ENCODE measurements around the gene SYCE1L.
"Not testable (repeated sequence)": the region's sequence is repeated elsewhere in the genome, so short reads cannot be mapped to it uniquely, and the experiment has no call there.

Gene SYCE1L

DNA sequence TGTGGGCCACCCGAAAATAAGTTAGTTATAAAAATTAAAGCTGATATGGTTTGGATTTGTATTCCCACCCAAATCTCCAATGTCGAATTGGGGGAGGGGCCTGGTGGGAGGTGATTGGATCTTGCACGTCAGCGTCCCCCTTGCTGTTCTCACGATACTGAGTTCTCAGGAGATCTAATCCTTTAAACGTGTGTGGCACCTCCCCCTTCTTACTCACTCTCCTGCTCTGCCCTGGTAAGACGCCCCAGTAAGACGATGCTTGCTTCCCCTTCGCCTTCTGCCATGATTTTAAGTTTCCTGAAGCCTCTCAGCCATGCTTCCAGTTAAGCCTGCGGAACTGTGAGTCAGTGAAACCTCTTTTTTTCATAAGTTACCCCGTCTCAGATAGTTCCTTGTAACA, 35.4 kb downstream of the SYCE1L start:
- H2AFZ ChIP-seq (ENCODE audit: low read length): no peak overlapping the region
- TF ChIP-seq EZH2phosphoT487 (IDR thresholded peaks at IDR 0.05; ENCODE audit: borderline replicate concordance): no peak
- TF ChIP-seq, protein P1, sequence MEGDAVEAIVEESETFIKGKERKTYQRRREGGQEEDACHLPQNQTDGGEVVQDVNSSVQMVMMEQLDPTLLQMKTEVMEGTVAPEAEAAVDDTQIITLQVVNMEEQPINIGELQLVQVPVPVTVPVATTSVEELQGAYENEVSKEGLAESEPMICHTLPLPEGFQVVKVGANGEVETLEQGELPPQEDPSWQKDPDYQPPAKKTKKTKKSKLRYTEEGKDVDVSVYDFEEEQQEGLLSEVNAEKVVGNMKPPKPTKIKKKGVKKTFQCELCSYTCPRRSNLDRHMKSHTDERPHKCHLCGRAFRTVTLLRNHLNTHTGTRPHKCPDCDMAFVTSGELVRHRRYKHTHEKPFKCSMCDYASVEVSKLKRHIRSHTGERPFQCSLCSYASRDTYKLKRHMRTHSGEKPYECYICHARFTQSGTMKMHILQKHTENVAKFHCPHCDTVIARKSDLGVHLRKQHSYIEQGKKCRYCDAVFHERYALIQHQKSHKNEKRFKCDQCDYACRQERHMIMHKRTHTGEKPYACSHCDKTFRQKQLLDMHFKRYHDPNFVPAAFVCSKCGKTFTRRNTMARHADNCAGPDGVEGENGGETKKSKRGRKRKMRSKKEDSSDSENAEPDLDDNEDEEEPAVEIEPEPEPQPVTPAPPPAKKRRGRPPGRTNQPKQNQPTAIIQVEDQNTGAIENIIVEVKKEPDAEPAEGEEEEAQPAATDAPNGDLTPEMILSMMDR (conservative IDR thresholded peaks at IDR 0.05; ENCODE audit: low read length): no peak
- H3K9me2 ChIP-seq (replicated peaks; ENCODE audit: low read depth, low read length): no peaks in the 10 kb centered on the region
- H3K9ac ChIP-seq (ENCODE audit: low read depth, low read length, poor library complexity, severe bottlenecking): no peak overlapping the region
- H3F3A ChIP-seq (ENCODE audit: low read depth): no peaks in the 10 kb centered on the region
- H3K4me3 ChIP-seq (ENCODE audit: low read length, poor library complexity, severe bottlenecking): no peak overlapping the region
- no peaks in the 10 kb centered on the region for H3K79me2 ChIP-seq (ENCODE audit: insufficient read depth, low read length)
- no peak overlapping the region for H3K4me2 ChIP-seq (ENCODE audit: low read depth, low read length, poor library complexity, severe bottlenecking)
- no peaks in the 10 kb centered on the region for H4K20me1 ChIP-seq (ENCODE audit: insufficient read depth, low read length, poor library complexity, severe bottlenecking)
- no peaks in the 10 kb centered on the region for H3K27me3 ChIP-seq (ENCODE audit: insufficient read depth, low read length, poor library complexity, severe bottlenecking)
- no peaks in the 10 kb centered on the region for H3K9me3 ChIP-seq (ENCODE audit: insufficient read depth, low read depth, low read length)
- H3K36me3 ChIP-seq (ENCODE audit: insufficient read depth, low read length): no peaks in the 10 kb centered on the region
- H3K4me1 ChIP-seq (ENCODE audit: insufficient read depth, low read length, poor library complexity, severe bottlenecking): no peaks in the 10 kb centered on the region

DNA sequence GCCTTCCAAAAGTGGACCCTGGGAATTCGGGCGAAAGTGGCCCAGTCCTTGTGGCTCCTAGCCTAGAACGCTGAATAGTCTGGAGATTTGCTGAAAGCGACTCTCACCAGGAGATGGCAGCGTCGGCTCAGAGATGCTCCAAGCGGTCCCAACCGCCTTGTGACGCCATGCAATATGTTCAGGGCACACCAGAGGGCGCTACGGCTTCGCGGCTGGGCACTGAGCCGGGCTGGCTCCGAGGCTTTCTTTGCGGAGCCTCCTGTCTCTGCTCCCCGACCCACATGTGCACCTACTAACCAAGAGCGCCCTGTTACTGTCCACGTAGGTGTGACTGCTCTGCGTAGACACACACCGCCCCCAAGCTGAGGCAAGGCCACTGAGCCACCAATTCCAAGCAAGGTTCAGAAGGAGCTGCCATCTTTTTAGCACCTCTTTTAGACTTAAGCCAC, 36.9 kb downstream of the SYCE1L start:
- H3K4me2 ChIP-seq (ENCODE audit: low read depth, low read length, poor library complexity, severe bottlenecking): peak overlapping the region; percentile 46

DNA sequence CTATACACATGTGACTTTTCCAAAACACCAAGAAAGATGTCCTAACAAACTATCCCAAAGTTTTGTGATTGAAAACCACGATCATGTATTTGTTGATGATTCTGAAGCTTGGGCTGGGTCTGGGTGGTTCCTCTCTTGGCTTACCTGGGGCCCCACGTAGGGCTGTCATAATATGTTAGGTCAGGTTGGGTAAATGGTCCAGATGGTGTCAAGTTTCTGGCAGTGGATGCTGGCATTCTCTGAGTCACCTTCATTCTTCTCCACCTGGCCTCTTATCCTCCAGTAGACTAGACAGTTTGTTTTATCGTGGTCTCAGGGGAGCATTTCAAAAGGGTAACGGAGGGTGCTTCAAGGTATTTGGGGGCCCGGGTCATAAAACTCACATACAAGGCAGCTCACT, 39.4 kb downstream of the SYCE1L start:
- no peaks in the 10 kb centered on the region for H3K9me2 ChIP-seq (replicated peaks; ENCODE audit: low read depth, low read length)
- no peaks in the 10 kb centered on the region for H4K20me1 ChIP-seq (ENCODE audit: insufficient read depth, low read length, poor library complexity, severe bottlenecking)
- no peak overlapping the region for H3K9ac ChIP-seq (ENCODE audit: low read depth, low read length, poor library complexity, severe bottlenecking)
- H3K4me3 ChIP-seq (ENCODE audit: low read length, poor library complexity, severe bottlenecking): no peak overlapping the region
- H3K79me2 ChIP-seq (ENCODE audit: insufficient read depth, low read length): no peaks in the 10 kb centered on the region
- H3K4me2 ChIP-seq (ENCODE audit: low read depth, low read length, poor library complexity, severe bottlenecking): no peak overlapping the region
- H3K36me3 ChIP-seq (ENCODE audit: insufficient read depth, low read length): no peaks in the 10 kb centered on the region
- no peaks in the 10 kb centered on the region for H3K27me3 ChIP-seq (ENCODE audit: insufficient read depth, low read length, poor library complexity, severe bottlenecking)
- TF ChIP-seq, protein P1 (conservative IDR thresholded peaks at IDR 0.05; ENCODE audit: low read length): no peak
- no peak for TF ChIP-seq EZH2phosphoT487 (IDR thresholded peaks at IDR 0.05; ENCODE audit: borderline replicate concordance)
- H3K4me1 ChIP-seq (ENCODE audit: insufficient read depth, low read length, poor library complexity, severe bottlenecking): no peaks in the 10 kb centered on the region
- H3F3A ChIP-seq (ENCODE audit: low read depth): no peaks in the 10 kb centered on the region
- no peak overlapping the region for H2AFZ ChIP-seq (ENCODE audit: low read length)
- H3K9me3 ChIP-seq (ENCODE audit: insufficient read depth, low read depth, low read length): no peaks in the 10 kb centered on the region

More for the DNA sequence above, 36.9 kb downstream of the SYCE1L start:
- no peaks in the 10 kb centered on the region for H3K9me2 ChIP-seq (replicated peaks; ENCODE audit: low read depth, low read length)
- no peaks in the 10 kb centered on the region for H3K36me3 ChIP-seq (ENCODE audit: insufficient read depth, low read length)
- H2AFZ ChIP-seq (ENCODE audit: low read length): peak overlapping the region; percentile 69
- TF ChIP-seq EZH2phosphoT487 (IDR thresholded peaks at IDR 0.05; ENCODE audit: borderline replicate concordance): no peak
- TF ChIP-seq, protein P1 (conservative IDR thresholded peaks at IDR 0.05; ENCODE audit: low read length): peak; percentile 99
- no peaks in the 10 kb centered on the region for H3F3A ChIP-seq (ENCODE audit: low read depth)
- H3K79me2 ChIP-seq (ENCODE audit: insufficient read depth, low read length): no peaks in the 10 kb centered on the region
- peak overlapping the region; percentile 45 for H3K4me3 ChIP-seq (ENCODE audit: low read length, poor library complexity, severe bottlenecking)
- H3K27me3 ChIP-seq (ENCODE audit: insufficient read depth, low read length, poor library complexity, severe bottlenecking): no peaks in the 10 kb centered on the region
- no peaks in the 10 kb centered on the region for H4K20me1 ChIP-seq (ENCODE audit: insufficient read depth, low read length, poor library complexity, severe bottlenecking)
- no peaks in the 10 kb centered on the region for H3K9me3 ChIP-seq (ENCODE audit: insufficient read depth, low read depth, low read length)
- no peaks in the 10 kb centered on the region for H3K4me1 ChIP-seq (ENCODE audit: insufficient read depth, low read length, poor library complexity, severe bottlenecking)
- H3K9ac ChIP-seq (ENCODE audit: low read depth, low read length, poor library complexity, severe bottlenecking): no peak overlapping the region

DNA sequence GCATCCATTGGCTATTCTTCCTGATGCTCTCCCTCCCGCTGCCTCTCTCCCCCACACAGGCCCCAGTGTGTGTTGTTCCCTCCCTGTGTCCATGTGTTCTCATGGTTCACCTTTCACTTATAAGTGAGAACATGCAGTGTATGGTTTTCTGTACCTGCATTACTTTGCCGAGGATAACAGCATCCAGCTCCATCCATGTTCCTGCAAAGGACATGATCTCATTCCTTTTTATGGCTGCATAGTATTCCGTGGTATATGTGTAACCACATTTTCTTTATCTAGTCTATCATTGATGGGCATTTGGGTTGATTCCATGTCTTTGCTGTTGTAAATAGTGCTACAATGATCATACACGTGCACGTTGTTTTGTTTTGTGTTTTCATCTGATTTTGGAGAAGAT, 43.3 kb downstream of the SYCE1L start:
- H3K27me3 ChIP-seq (ENCODE audit: insufficient read depth, low read length, poor library complexity, severe bottlenecking); H3K4me1 ChIP-seq (ENCODE audit: insufficient read depth, low read length, poor library complexity, severe bottlenecking); H3F3A ChIP-seq (ENCODE audit: low read depth); H3K9me2 ChIP-seq (replicated peaks; ENCODE audit: low read depth, low read length); H3K4me3 ChIP-seq (ENCODE audit: low read length, poor library complexity, severe bottlenecking); H3K9ac ChIP-seq (ENCODE audit: low read depth, low read length, poor library complexity, severe bottlenecking); H3K79me2 ChIP-seq (ENCODE audit: insufficient read depth, low read length); H2AFZ ChIP-seq (ENCODE audit: low read length); H3K36me3 ChIP-seq (ENCODE audit: insufficient read depth, low read length); H3K4me2 ChIP-seq (ENCODE audit: low read depth, low read length, poor library complexity, severe bottlenecking); H4K20me1 ChIP-seq (ENCODE audit: insufficient read depth, low read length, poor library complexity, severe bottlenecking); H3K9me3 ChIP-seq (ENCODE audit: insufficient read depth, low read depth, low read length): not testable (repeated sequence)

Data from Loucy (cell line).